OCI-LY1 (cell line): ENCODE measurements around the gene CTNND2.

ENCODE experiments used
- EZH2 ChIP-seq: fragments of 200-600 bp; sonication (generic), shearing (Covaris generic); IDR thresholded peaks from 2 replicates; pipeline ENCODE4 v1.8.0; 2017; ENCODE audit warnings: borderline replicate concordance, mixed run types, mild to moderate bottlenecking, antibody characterized with exemption, low read length, moderate library complexity, mixed read lengths
- TF ChIP-seq, protein P1 (sequence below): fragments of 200-600 bp; sonication (generic), shearing (Covaris generic); IDR thresholded peaks from 2 replicates; pipeline ENCODE4 v1.5.1; 2017; ENCODE audit warnings: mild to moderate bottlenecking, antibody characterized with exemption, low read length, moderate library complexity, mixed read lengths

DNA sequence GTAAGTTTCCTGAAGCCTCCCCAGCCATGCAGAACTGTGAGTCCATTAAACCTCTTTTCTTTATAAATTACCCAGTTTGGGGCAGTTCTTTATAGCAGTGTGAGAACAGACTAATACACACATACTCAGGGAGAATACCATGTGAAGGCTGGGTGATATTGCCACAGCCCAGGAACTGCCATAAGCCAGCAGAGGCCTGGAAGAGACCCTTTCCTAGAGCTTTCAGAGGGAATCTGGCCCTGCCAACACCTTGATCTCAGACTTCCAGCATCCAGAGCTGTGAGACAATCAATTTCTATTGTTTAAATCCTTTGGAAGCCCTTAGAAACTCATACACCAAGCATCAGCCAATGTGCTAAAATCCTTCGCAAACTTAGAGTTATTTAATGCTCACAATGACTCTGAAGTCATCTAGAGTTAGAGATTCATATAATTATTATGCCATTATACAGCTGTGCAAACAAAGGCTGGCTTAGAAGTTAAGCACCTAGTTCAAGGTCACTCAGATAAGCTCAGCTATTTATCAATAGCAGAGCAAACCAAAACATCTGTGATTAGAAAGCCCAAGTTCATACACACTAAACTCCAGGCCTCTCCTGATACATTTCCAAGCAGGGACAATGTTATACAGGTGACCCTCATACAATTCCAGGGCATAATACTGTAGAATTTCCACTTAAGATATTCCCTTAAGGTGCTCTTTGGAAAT lies 611.4 kb downstream of the CTNND2 start:
- TF ChIP-seq, protein P1, sequence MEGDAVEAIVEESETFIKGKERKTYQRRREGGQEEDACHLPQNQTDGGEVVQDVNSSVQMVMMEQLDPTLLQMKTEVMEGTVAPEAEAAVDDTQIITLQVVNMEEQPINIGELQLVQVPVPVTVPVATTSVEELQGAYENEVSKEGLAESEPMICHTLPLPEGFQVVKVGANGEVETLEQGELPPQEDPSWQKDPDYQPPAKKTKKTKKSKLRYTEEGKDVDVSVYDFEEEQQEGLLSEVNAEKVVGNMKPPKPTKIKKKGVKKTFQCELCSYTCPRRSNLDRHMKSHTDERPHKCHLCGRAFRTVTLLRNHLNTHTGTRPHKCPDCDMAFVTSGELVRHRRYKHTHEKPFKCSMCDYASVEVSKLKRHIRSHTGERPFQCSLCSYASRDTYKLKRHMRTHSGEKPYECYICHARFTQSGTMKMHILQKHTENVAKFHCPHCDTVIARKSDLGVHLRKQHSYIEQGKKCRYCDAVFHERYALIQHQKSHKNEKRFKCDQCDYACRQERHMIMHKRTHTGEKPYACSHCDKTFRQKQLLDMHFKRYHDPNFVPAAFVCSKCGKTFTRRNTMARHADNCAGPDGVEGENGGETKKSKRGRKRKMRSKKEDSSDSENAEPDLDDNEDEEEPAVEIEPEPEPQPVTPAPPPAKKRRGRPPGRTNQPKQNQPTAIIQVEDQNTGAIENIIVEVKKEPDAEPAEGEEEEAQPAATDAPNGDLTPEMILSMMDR = no peak
- no peak for TF ChIP-seq EZH2
